Heart left ventricle (tissue), 16 donors: ENCODE data around the gene MACROD1. TPM values are rescaled to one million over a fixed set of nuclear protein-coding genes. Genes with fewer than 3 reads are reported as not detected.

Experiments used
- ATAC-seq, 4 donors: fragments of 200-7000 bp; cut with Tn5 transposase; one replicate each; pipeline ENCODE4 v1.9.1; 2020 to 2022; ENCODE audit warnings: moderate library complexity in 4 of 4, mild to moderate bottlenecking in 3 of 4, moderate number of reproducible peaks in 1 of 4
- DNase-seq, 5 donors: peaks; one replicate each; pipeline ENCODE4 v3.0.0-alpha.2; 2020
- H3K27ac ChIP-seq, 12 donors: fragments of 200-600 bp; sonication (generic) in 4 of 12; one replicate each; pipeline versions ENCODE4 v1.5.0 to v1.8.0; 2016 to 2022; ENCODE audit warnings: mild to moderate bottlenecking in 2 of 12
- H3K27me3 ChIP-seq, 9 donors: fragments of 200-600 bp; sonication (generic) in 2 of 9; one replicate each; pipeline versions ENCODE4 v1.5.1 to v1.8.0; 2016 to 2022; ENCODE audit warnings: mild to moderate bottlenecking in 3 of 9
- H3K36me3 ChIP-seq, 9 donors: fragments of 200-600 bp; sonication (generic) in 2 of 9; one replicate each; pipeline versions ENCODE4 v1.5.0 to v1.8.0; 2018 to 2022; ENCODE audit warnings: mild to moderate bottlenecking in 2 of 9
- H3K4me1 ChIP-seq, 12 donors: fragments of 200-600 bp; sonication (generic) in 4 of 12; one replicate each; pipeline versions ENCODE4 v1.5.0 to v1.8.0; 2016 to 2022; ENCODE audit warnings: mild to moderate bottlenecking in 3 of 12
- H3K4me3 ChIP-seq, 12 donors: fragments of 200-600 bp; sonication (generic) in 4 of 12; one replicate each; pipeline versions ENCODE4 v1.5.0 to v1.8.0; 2017 to 2022; ENCODE audit warnings: mild to moderate bottlenecking in 9 of 12, moderate library complexity in 4 of 12
- H3K9me3 ChIP-seq, 12 donors: fragments of 200-600 bp; sonication (generic) in 4 of 12; one replicate each; pipeline versions ENCODE4 v1.5.0 to v1.8.0; 2016 to 2022; ENCODE audit warnings: mild to moderate bottlenecking in 1 of 12
- CTCF ChIP-seq, 12 donors: fragments of 200-600 bp; sonication (generic) in 4 of 12; IDR thresholded peaks; one replicate each; pipeline versions ENCODE4 v1.5.0 to v1.8.0; 2018 to 2022; ENCODE audit warnings: antibody characterized with exemption in 12 of 12, mild to moderate bottlenecking in 5 of 12
- POLR2A ChIP-seq, 2 donors: fragments of 450-650 bp; IDR thresholded peaks; one replicate each; pipeline ENCODE4 v1.6.1; 2017; ENCODE audit warnings: antibody characterized with exemption in 2 of 2, mild to moderate bottlenecking in 2 of 2, moderate library complexity in 2 of 2
- WGBS, 4 donors: extraction: QIAGEN DNeasy Blood & Tissue Kit in 2 of 4; methylation state at CpG; one replicate each; pipeline versions ENCODE4 v1.1.5 to v1.1.7; 2013 to 2018; 5-methylcytosine and 5-hydroxymethylcytosine counted together
- intact Hi-C, 10 donors: fragments of 100-400 bp; cut with DNase I; formaldehyde crosslinking; loops; one replicate each; pipeline versions ENCODE4 v1.11.1 to v1.14.2; 2022
- polyA plus RNA-seq, 2 donors: library from polyadenylated mRNA; stranded (reverse); fragments of 200-250 nt; gene quantifications; one replicate each; pipeline ENCODE4 v1.2.3, GENCODE V29; 2013
- total RNA-seq, 9 donors: library from RNA; depleted of rRNA in 2 of 9; stranded (reverse); fragments of >200 nt in 2 of 9; fragmentation: NEBNext Ultra II Directional in 3 of 9; extraction: Animal tissue kit (Norgen Biotek cat#: 25700) in 3 of 9; gene quantifications; one replicate each; pipeline versions ENCODE4 v1.1.0 to v1.2.4, GENCODE V29; 2016 to 2023
- donor health status: ischemic (EF 13 %, LVEDD 7.1; RV severe dilation, severe dysfunction).
- donor health status: healthy with polysubstance abuse.
- donor health status: DM: no; HTN: yes; CAD: no.
- donor health status: DM: no; HTN: no; CAD: no.
- donor health status: ischemic (EF 25% LVEDD 6.9; RV normal size, moderate dysfunction).
- donor health status: ischemic (EF 25% LVEDD 5.7; RV mildly dilated, moderate dysfunction).
- donor health status: healthy.
- donor health status: DM: yes; HTN: yes; CAD: no.
- donor health status: ischemic (EF 35%, LVEDD 5.7; RV mildly dilated, moderate dysfunction).
- donor health status: nonischemic (EF 11% LVEDD 7.7; RV severe dilation, severe dysfunction).
- donor health status: DM: yes; HTN: yes; CAD: no.
- donor health status: PGD.
- donor health status: ischemic (EF 29% LVEDD 5.4; RV normal size, mild dysfunction).
- donor health status: nonischemic (EF 23%, LVEDD 6.1; RV moderate dilation, normal function).

Gene MACROD1
- total and polyA plus RNA-seq, 11 donors = 48.9 to 287 (median 116) TPM

DNA sequence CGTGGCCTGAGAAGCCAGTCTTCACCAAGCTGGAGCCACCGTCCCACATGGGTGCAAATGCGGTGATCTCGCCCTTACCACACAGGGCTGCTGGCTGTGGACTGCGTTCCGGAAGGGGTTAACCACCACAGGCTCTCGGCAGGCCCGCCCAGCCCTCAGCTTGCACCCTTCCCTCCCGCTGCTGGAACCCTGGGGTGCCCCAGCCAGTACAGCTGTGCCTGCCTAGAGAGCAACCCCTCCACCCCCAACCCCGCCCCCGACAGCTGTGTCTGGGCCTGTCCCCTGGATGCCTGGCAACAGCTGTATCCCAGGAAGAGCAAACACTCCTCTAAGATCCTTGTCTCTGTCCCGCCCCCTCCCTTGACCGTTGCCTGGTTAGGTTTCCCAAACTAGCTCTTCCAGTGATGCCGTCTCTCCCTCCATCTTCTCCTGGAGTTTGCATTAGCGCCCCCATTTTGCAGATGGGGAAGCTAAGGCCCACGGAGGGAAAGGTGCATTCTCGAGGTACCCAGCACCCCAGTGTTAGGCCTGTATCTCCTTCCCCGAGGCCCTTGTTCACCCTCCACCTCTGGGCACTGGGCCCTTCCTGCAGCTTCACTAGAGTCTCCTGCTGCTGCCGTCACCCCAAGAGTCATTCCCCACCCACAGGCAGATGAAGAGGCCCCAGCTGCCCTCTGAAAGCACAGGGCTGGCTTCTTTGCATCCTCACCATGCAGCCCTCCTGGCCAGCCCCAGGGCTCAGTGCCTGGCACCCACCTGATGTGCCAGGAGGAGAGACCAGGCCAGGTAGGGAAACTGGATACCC is 204.1 kb downstream of the MACROD1 start:
- Histone ChIP-seq H3K4me1 (peaks cover 0 to 4% (median 0%) of the 10 kb centered on the region in 12 donors), H3K4me3 (no peak overlapping the region), H3K27ac (no peak overlapping the region), H3K36me3 (peaks cover 0 to 7% (median 0%) of the 10 kb centered on the region in 9 donors), H3K9me3 (no peaks in the 10 kb centered on the region), H3K27me3 (no peaks in the 10 kb centered on the region)
- WGBS, 4 donors = 45 to 57% (median 55%) methylated on average over 18 to 19 of the region's 19 CpGs
- DNase-seq = no peak
- intact Hi-C loops = no loop called here
- ATAC-seq = peak in 3 of 4 donors; percentile 34 to 55 (median 51)
- TF ChIP-seq CTCF (IDR thresholded peaks at IDR 0.05) (no peak), POLR2A (IDR thresholded peaks at IDR 0.05) (no peak)

DNA sequence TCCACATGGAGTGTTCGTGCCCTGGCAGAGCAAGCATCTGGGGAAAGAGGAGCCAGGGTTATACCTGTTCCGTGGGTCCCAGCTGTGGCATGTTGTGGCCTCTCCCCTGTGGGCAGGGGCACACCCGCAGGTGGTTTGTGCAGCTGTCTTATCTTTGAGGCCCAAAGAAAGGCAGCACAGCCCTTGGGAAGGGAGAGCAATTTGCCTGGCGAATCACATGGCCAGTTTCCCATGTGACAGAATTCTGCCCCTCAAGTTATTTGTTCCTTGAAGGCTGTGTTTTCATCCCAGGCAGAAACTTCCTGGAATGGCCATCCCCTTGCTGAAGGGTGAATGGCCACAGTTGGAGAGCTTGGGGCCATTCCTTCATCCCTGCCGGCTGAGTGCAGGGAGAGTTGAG is 207.9 kb downstream of the MACROD1 start:
- DNase-seq (no peak), ATAC-seq (no peak)
- Histone ChIP-seq H3K4me3 (no peak overlapping the region), H3K27me3 (no peaks in the 10 kb centered on the region), H3K4me1 (peaks cover 0 to 4% (median 0%) of the 10 kb centered on the region in 12 donors), H3K36me3 (peaks cover 0 to 37% (median 33%) of the 10 kb centered on the region in 9 donors), H3K9me3 (no peaks in the 10 kb centered on the region), H3K27ac (no peak overlapping the region)
- TF ChIP-seq POLR2A (IDR thresholded peaks at IDR 0.05) (no peak), CTCF (IDR thresholded peaks at IDR 0.05) (no peak)
- intact Hi-C loops = no loop called here
- WGBS, 4 donors = 77 to 88% (median 86%) methylated on average over 5 of the region's 5 CpGs

DNA sequence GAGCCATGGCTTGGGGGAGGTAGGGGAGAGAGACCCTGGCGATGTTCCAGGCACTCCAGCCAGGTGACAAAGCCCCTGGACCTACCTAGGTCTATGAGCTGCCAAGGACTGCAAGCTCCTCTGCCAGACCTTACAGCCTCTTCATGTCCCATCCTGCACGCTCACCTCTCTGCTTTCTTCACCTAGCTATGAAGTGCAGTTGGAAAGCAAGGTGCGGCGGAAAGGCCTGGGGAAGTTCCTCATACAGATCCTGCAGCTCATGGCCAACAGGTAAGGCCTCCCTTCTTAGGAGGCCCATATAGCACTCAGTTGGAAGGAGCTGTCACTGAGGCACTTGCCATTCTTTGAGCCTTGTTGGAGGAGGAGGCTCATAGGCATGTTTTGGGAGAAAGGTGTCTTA is 213.3 kb downstream of the MACROD1 start:
- DNase-seq = no peak
- Histone ChIP-seq H3K36me3 (peaks cover 0 to 71% (median 62%) of the 10 kb centered on the region in 9 donors), H3K9me3 (no peaks in the 10 kb centered on the region), H3K27me3 (no peaks in the 10 kb centered on the region), H3K4me1 (peaks cover 0 to 2% (median 0%) of the 10 kb centered on the region in 12 donors), H3K27ac (peak overlapping the region in 1 of 12 donors; percentile 52), H3K4me3 (no peak overlapping the region)
- no peak for TF ChIP-seq POLR2A (IDR thresholded peaks at IDR 0.05)
- TF ChIP-seq CTCF (IDR thresholded peaks at IDR 0.05) = no peak
- ATAC-seq = peak in 1 of 4 donors; percentile 10
- intact Hi-C loops = no loop called here
- 90 to 99% (median 98%) methylated on average over 4 of the region's 4 CpGs for WGBS, 4 donors

DNA sequence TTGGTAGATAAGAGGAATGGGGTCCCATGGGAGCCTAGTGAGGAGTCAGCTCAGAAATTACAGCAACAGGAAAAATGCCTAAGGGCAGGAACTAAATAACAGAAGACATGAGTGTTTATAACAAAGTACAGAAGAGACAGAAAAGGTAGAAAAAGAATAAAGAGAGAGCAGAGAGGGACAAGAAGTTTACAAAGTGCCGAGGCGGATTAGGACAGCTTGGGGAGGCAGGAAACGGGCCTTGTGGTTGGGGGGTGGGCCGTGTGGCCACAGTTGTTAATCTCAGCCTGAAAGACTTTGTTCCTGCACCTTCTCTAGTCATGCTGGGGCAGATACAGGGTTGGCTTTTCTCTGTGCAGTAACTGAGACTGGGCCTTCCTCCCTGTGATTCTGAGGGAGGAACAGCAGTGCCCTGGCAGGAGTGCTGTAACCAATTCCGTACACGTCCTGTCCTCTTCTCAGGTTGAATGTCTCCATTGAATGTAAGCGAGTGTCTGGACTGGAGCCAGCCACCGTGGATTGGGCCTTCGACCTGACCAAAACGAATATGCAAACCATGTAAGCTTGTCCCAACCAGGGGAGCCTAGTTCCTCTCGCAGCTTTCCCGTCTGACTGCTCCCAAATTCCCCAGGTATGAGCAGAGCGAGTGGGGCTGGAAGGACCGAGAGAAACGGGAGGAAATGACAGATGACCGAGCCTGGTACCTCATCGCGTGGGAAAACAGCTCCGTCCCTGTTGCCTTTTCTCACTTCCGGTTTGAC is 214.0 kb downstream of the MACROD1 start:
- no peaks in the 10 kb centered on the region for H3K9me3 ChIP-seq
- intact Hi-C loops = no loop called here
- ATAC-seq (peak in 1 of 4 donors; percentile 17), DNase-seq (no peak)
- H3K27ac ChIP-seq = peak overlapping the region in 1 of 12 donors; percentile 52
- no peak overlapping the region for H3K4me3 ChIP-seq
- TF ChIP-seq POLR2A (IDR thresholded peaks at IDR 0.05) = no peak
- no peak for TF ChIP-seq CTCF (IDR thresholded peaks at IDR 0.05)
- 79 to 87% (median 85%) methylated on average over 20 of the region's 20 CpGs for WGBS, 4 donors
- H3K36me3 ChIP-seq = peaks cover 0 to 75% (median 63%) of the 10 kb centered on the region in 9 donors
- H3K4me1 ChIP-seq = no peaks in the 10 kb centered on the region
- H3K27me3 ChIP-seq = no peaks in the 10 kb centered on the region
